Inflammatory macrophage treated with lipopolysaccharide for 4 hours (primary cell): Measurements from ENCODE around the gene APOBEC3H.
A peak's percentile ranks its signal among the peaks of the same experiment; 100 is the strongest.

Experiments used
- DNase-seq: peaks from one replicate; pipeline ENCODE4 v3.0.0-alpha.2; 2020

The APOBEC3H gene

GRCh38 chr22:39138357-39138997 lies 41.4 kb downstream of the APOBEC3H start:
- no peak for DNase-seq

- no peak for DNase-seq
These were observed 42.9 kb downstream of the APOBEC3H start for GRCh38 chr22:39139933-39140332.

GRCh38 chr22:39142088-39142680 lies 45.1 kb downstream of the APOBEC3H start:
- no peak for DNase-seq

GRCh38 chr22:39144101-39144767 lies 47.2 kb downstream of the APOBEC3H start:
- peak; percentile 82 for DNase-seq

- DNase-seq, result no peak
These were observed 49.4 kb downstream of the APOBEC3H start for GRCh38 chr22:39146256-39147101.

GRCh38 chr22:39147335-39148025 lies 50.4 kb downstream of the APOBEC3H start:
- no peak for DNase-seq

- no peak for DNase-seq
These were observed 51.1 kb downstream of the APOBEC3H start for GRCh38 chr22:39148026-39148726.

GRCh38 chr22:39148727-39149535 lies 51.9 kb downstream of the APOBEC3H start:
- DNase-seq, result no peak

- no peak for DNase-seq
These were observed 53.1 kb downstream of the APOBEC3H start for GRCh38 chr22:39149915-39150847.

GRCh38 chr22:39150848-39151215 lies 53.8 kb downstream of the APOBEC3H start:
- no peak for DNase-seq

- no peak for DNase-seq
These were observed 54.4 kb downstream of the APOBEC3H start for GRCh38 chr22:39151329-39151975.

GRCh38 chr22:39152024-39152510 lies 55.0 kb downstream of the APOBEC3H start:
- no peak for DNase-seq

GRCh38 chr22:39152511-39153219 lies 55.6 kb downstream of the APOBEC3H start, which contains the start of gene CBX7:
CBX7 (minus strand) TSS chr22:39152680; CDS start chr22:39152444, 236 bp downstream.
- DNase-seq, result peak; percentile 90

- DNase-seq, result no peak
These were observed 56.2 kb downstream of the APOBEC3H start for GRCh38 chr22:39153220-39153717.
